Psoas muscle (tissue), 8 donors: ENCODE data around the gene LTBP1. TPM values are rescaled to one million over a fixed set of nuclear protein-coding genes. Genes with fewer than 3 reads are reported as not detected.

Source experiments
- ATAC-seq, 4 donors: fragments of 200-7000 bp; cut with Tn5 transposase; one replicate each; pipeline ENCODE4 v1.9.1; 2020; ENCODE audit warnings: moderate library complexity in 3 of 4, mild to moderate bottlenecking in 2 of 4
- DNase-seq, 2 donors: peaks; one replicate each; pipeline ENCODE4 v3.0.0-alpha.2; 2020
- H3K27ac ChIP-seq: fragments of 200-600 bp; one replicate; pipeline ENCODE4 v1.8.0; 2022
- H3K27me3 ChIP-seq, 3 donors: fragments of 200-600 bp in 1 of 3; one replicate each; pipeline versions ENCODE4 v1.6.1 to v1.8.0; 2013 to 2022; ENCODE audit warnings: low read length in 2 of 3, mild to moderate bottlenecking in 2 of 3, moderate library complexity in 1 of 3; ENCODE audit not compliant: insufficient read depth in 3 of 3
- H3K36me3 ChIP-seq, 2 donors: fragments of 200-600 bp in 1 of 2; one replicate each; pipeline versions ENCODE4 v1.6.1 to v1.8.0; 2013 to 2022; ENCODE audit warnings: low read depth in 1 of 2, mild to moderate bottlenecking in 1 of 2, moderate library complexity in 1 of 2; ENCODE audit not compliant: insufficient read depth in 1 of 2
- H3K4me1 ChIP-seq: fragments of 200-600 bp; one replicate; pipeline ENCODE4 v1.8.0; 2022
- H3K4me3 ChIP-seq: fragments of 200-600 bp; one replicate; pipeline ENCODE4 v1.8.0; 2022; ENCODE audit warnings: mild to moderate bottlenecking
- H3K9me3 ChIP-seq: fragments of 200-600 bp; one replicate; pipeline ENCODE4 v1.8.0; 2022
- CTCF ChIP-seq: fragments of 200-600 bp; IDR thresholded peaks from one replicate; pipeline ENCODE4 v1.8.0; 2022; ENCODE audit warnings: antibody characterized with exemption
- WGBS, 3 donors: extraction: QIAGEN DNeasy Blood & Tissue Kit; methylation state at CpG; one replicate each; pipeline versions ENCODE4 v1.1.6 to v1.1.7; 2013; 5-methylcytosine and 5-hydroxymethylcytosine counted together
- intact Hi-C, 2 donors: fragments of 100-400 bp; cut with DNase I; formaldehyde crosslinking; loops; one replicate each; pipeline versions ENCODE4 v1.11.0 to v1.14.2; 2022
- polyA plus RNA-seq, 3 donors: library from polyadenylated mRNA; stranded (reverse); fragments of 200-250 nt; gene quantifications; one replicate each; pipeline ENCODE4 v1.2.3, GENCODE V29; 2013
- total RNA-seq, 4 donors: library from RNA; stranded (reverse); fragmentation: NEBNext Ultra II Directional in 2 of 4; extraction: Animal tissue kit (Norgen Biotek cat#: 25700) in 2 of 4; gene quantifications; one replicate each; pipeline versions ENCODE4 v1.2.1 to v1.2.4, GENCODE V29; 2021 to 2023
- donor health status: healthy with polysubstance abuse.
- donor health status: DM: no; HTN: no; CAD: no; lungs with moderate emphysema.
- donor health status: Bipolar disorder and iron deficiency.
- donor health status: healthy.
- donor health status: DM: yes; HTN: yes; CAD: no.
- donor health status: DM: no; HTN: no; CAD: no.
- donor health status: DM: no; HTN: no; CAD: no.
- donor health status: DM: yes; HTN: yes; CAD: no.

Gene LTBP1
- total and polyA plus RNA-seq, 7 donors: 5.9 to 26.8 (median 9.5) TPM

GRCh38 chr2:32993005-32993539 is 46.3 kb downstream of the LTBP1 start:
- Histone ChIP-seq H3K4me3 (no peak overlapping the region), H3K27ac (no peak overlapping the region), H3K27me3 (no peaks in the 10 kb centered on the region), H3K9me3 (no peaks in the 10 kb centered on the region), H3K4me1 (no peaks in the 10 kb centered on the region), H3K36me3 (no peaks in the 10 kb centered on the region)
- DNase-seq (no peak), ATAC-seq (no peak)
- no peak for TF ChIP-seq CTCF
- WGBS, 3 donors: 57 to 69% (median 60%) methylated on average over 8 of the region's 8 CpGs
- intact Hi-C loops: no loop called here

- Histone ChIP-seq H3K4me3 (no peak overlapping the region), H3K27me3 (no peaks in the 10 kb centered on the region), H3K4me1 (no peaks in the 10 kb centered on the region), H3K27ac (no peak overlapping the region), H3K9me3 (no peaks in the 10 kb centered on the region), H3K36me3 (no peaks in the 10 kb centered on the region)
- TF ChIP-seq CTCF: no peak
- ATAC-seq (no peak), DNase-seq (no peak)
- intact Hi-C loops: no loop called here
- WGBS, 3 donors: 83 to 91% (median 89%) methylated on average over 2 of the region's 2 CpGs
These were observed 51.0 kb downstream of the LTBP1 start for GRCh38 chr2:32997705-32998104.

- no peaks in the 10 kb centered on the region for H3K9me3 ChIP-seq
- no peaks in the 10 kb centered on the region for H3K27me3 ChIP-seq
- DNase-seq: no peak
- intact Hi-C loops: no loop called here
- no peak for ATAC-seq
- 58 to 85% (median 61%) methylated on average over 3 of the region's 3 CpGs for WGBS, 3 donors
- TF ChIP-seq CTCF: no peak
- no peak overlapping the region for H3K4me3 ChIP-seq
- no peak overlapping the region for H3K27ac ChIP-seq
- H3K36me3 ChIP-seq: no peaks in the 10 kb centered on the region
- no peaks in the 10 kb centered on the region for H3K4me1 ChIP-seq
These were observed 54.2 kb downstream of the LTBP1 start for GRCh38 chr2:33000986-33001385.

GRCh38 chr2:33001823-33002222 is 55.1 kb downstream of the LTBP1 start:
- DNase-seq (no peak), ATAC-seq (no peak)
- no peaks in the 10 kb centered on the region for H3K27me3 ChIP-seq
- no peak for TF ChIP-seq CTCF
- H3K4me3 ChIP-seq: no peak overlapping the region
- no peak overlapping the region for H3K27ac ChIP-seq
- H3K9me3 ChIP-seq: no peaks in the 10 kb centered on the region
- WGBS, 3 donors: 88 to 100% (median 100%) methylated on average over 1 of the region's 1 CpG
- intact Hi-C loops: no loop called here
- H3K36me3 ChIP-seq: no peaks in the 10 kb centered on the region
- no peaks in the 10 kb centered on the region for H3K4me1 ChIP-seq

GRCh38 chr2:33002863-33003262 is 56.1 kb downstream of the LTBP1 start:
- Histone ChIP-seq H3K4me3 (no peak overlapping the region), H3K9me3 (no peaks in the 10 kb centered on the region), H3K27me3 (no peaks in the 10 kb centered on the region), H3K36me3 (no peaks in the 10 kb centered on the region), H3K4me1 (no peaks in the 10 kb centered on the region), H3K27ac (no peak overlapping the region)
- WGBS, 3 donors: 87 to 93% (median 90%) methylated on average over 11 of the region's 11 CpGs
- DNase-seq (no peak), ATAC-seq (no peak)
- intact Hi-C loops: no loop called here
- TF ChIP-seq CTCF: no peak
